Parathyroid adenoma (tissue), 2 donors: ENCODE data around the gene HMGCS2.

Experiments used
- H2AFZ ChIP-seq: fragments of 300-600 bp; sonication (generic); one replicate; pipeline ENCODE4 v1.7.0; 2017; ENCODE audit warnings: antibody characterized with exemption, mild to moderate bottlenecking
- H3K27ac ChIP-seq: fragments of 300-600 bp; sonication (generic); one replicate; pipeline ENCODE4 v1.7.0; 2017
- H3K27me3 ChIP-seq: fragments of 300-600 bp; sonication (generic); one replicate; pipeline ENCODE4 v1.7.0; 2017; ENCODE audit warnings: low read length; ENCODE audit not compliant: control insufficient read depth, insufficient read depth
- H3K36me3 ChIP-seq: fragments of 300-600 bp; sonication (generic); one replicate; pipeline ENCODE4 v1.7.0; 2017; ENCODE audit warnings: low read length; ENCODE audit not compliant: control insufficient read depth, insufficient read depth
- H3K4me1 ChIP-seq: fragments of 300-600 bp; sonication (generic); one replicate; pipeline ENCODE4 v1.7.0; 2017; ENCODE audit warnings: control low read depth
- H3K4me2 ChIP-seq: fragments of 300-600 bp; sonication (generic); one replicate; pipeline ENCODE4 v1.7.0; 2017; ENCODE audit warnings: low read length
- H3K4me3 ChIP-seq: fragments of 300-600 bp; sonication (generic); one replicate; pipeline ENCODE4 v1.7.0; 2017; ENCODE audit warnings: low read depth, low read length
- H3K79me2 ChIP-seq: fragments of 300-600 bp; sonication (generic); one replicate; pipeline ENCODE4 v1.7.0; 2017; ENCODE audit warnings: control low read depth
- H3K9ac ChIP-seq: fragments of 300-600 bp; sonication (generic); one replicate; pipeline ENCODE4 v1.7.0; 2017; ENCODE audit warnings: mild to moderate bottlenecking
- H3K9me3 ChIP-seq: fragments of 300-600 bp; sonication (generic); one replicate; pipeline ENCODE4 v1.7.0; 2017; ENCODE audit warnings: low read length; ENCODE audit not compliant: control insufficient read depth
- CTCF ChIP-seq: fragments of 300-600 bp; sonication (generic); IDR thresholded peaks from one replicate; pipeline ENCODE4 v1.7.0; 2017; ENCODE audit warnings: antibody characterized with exemption, mild to moderate bottlenecking
- donor health status: primary hyperparathyroidism.

HMGCS2 gene

GRCh38 chr1:119814288-119814687 lies 45.6 kb upstream of the HMGCS2 start:
- Histone ChIP-seq H3K27me3 (no peaks in the 10 kb centered on the region), H3K9me3 (no peaks in the 10 kb centered on the region)

GRCh38 chr1:119811985-119812557 lies 43.4 kb upstream of the HMGCS2 start:
- TF ChIP-seq CTCF = no peak
- Histone ChIP-seq H3K36me3 (no peaks in the 10 kb centered on the region), H3K9me3 (no peaks in the 10 kb centered on the region), H3K79me2 (no peaks in the 10 kb centered on the region), H3K27ac (no peak overlapping the region), H3K9ac (no peak overlapping the region), H3K4me2 (no peak overlapping the region), H3K4me3 (no peak overlapping the region), H3K27me3 (no peaks in the 10 kb centered on the region), H2AFZ (no peak overlapping the region), H3K4me1 (no peaks in the 10 kb centered on the region)

More at GRCh38 chr1:119814288-119814687, 45.6 kb upstream of the HMGCS2 start:
- Histone ChIP-seq H3K79me2 (no peaks in the 10 kb centered on the region), H3K27ac (no peak overlapping the region), H3K4me1 (no peaks in the 10 kb centered on the region), H3K36me3 (no peaks in the 10 kb centered on the region), H3K9ac (no peak overlapping the region), H3K4me3 (no peak overlapping the region), H3K4me2 (no peak overlapping the region), H2AFZ (no peak overlapping the region)
- no peak for TF ChIP-seq CTCF

GRCh38 chr1:119811387-119811786 lies 42.7 kb upstream of the HMGCS2 start, which contains the start of gene REG4:
REG4 (minus strand) TSS chr1:119811460; CDS start chr1:119808769, 2,691 bp downstream.
- TF ChIP-seq CTCF = no peak
- Histone ChIP-seq H3K27me3 (no peaks in the 10 kb centered on the region), H3K4me1 (no peaks in the 10 kb centered on the region), H3K9ac (no peak within 1 kb of the TSS), H3K27ac (no peak within 1 kb of the TSS), H2AFZ (no peak within 1 kb of the TSS), H3K36me3 (no peaks in the 10 kb centered on the region), H3K4me3 (no peak within 1 kb of the TSS), H3K79me2 (no peaks in the 10 kb centered on the region), H3K9me3 (no peaks in the 10 kb centered on the region), H3K4me2 (no peak within 1 kb of the TSS)

- peak; percentile 78 for TF ChIP-seq CTCF
- no peak overlapping the region for H3K27ac ChIP-seq
- no peaks in the 10 kb centered on the region for H3K27me3 ChIP-seq
- H2AFZ ChIP-seq = peak overlapping the region; percentile 29
- H3K9me3 ChIP-seq = no peaks in the 10 kb centered on the region
- H3K4me1 ChIP-seq = no peaks in the 10 kb centered on the region
- no peak overlapping the region for H3K4me2 ChIP-seq
- H3K9ac ChIP-seq = no peak overlapping the region
- no peaks in the 10 kb centered on the region for H3K36me3 ChIP-seq
- no peak overlapping the region for H3K4me3 ChIP-seq
- H3K79me2 ChIP-seq = no peaks in the 10 kb centered on the region
Measured at GRCh38 chr1:119808972-119809550, 40.4 kb upstream of the HMGCS2 start.

GRCh38 chr1:119808491-119808890 lies 39.8 kb upstream of the HMGCS2 start:
- Histone ChIP-seq H3K4me2 (no peak overlapping the region), H3K4me1 (no peaks in the 10 kb centered on the region), H3K9ac (no peak overlapping the region), H3K9me3 (no peaks in the 10 kb centered on the region), H3K79me2 (no peaks in the 10 kb centered on the region), H3K36me3 (no peaks in the 10 kb centered on the region), H3K27ac (no peak overlapping the region), H2AFZ (peak overlapping the region; percentile 29), H3K27me3 (no peaks in the 10 kb centered on the region), H3K4me3 (no peak overlapping the region)
- TF ChIP-seq CTCF = no peak
